ENCODE measurements around the gene TRPM4. TPM values are rescaled to one million over a fixed set of nuclear protein-coding genes. Genes with fewer than 3 reads are reported as not detected.

Gene TRPM4
- total and polyA plus RNA-seq, 2 experiments from 2014 or later: 16.5 to 25.7 TPM

GRCh38 chr19:49222528-49222927, 64.9 kb downstream of the TRPM4 start:
- no peaks in the 10 kb centered on the region for H3K4me1 Mint-ChIP-seq
- Histone ChIP-seq H3K27ac (ENCODE audit: low read depth) (no peak overlapping the region), H3K4me3 (no peak overlapping the region), H3F3A (replicated peaks; ENCODE audit: low read depth) (no peaks in the 10 kb centered on the region), H4K20me1 (replicated peaks; ENCODE audit: insufficient read depth) (no peaks in the 10 kb centered on the region), H3K4me2 (no peak overlapping the region), H3K27me3 (ENCODE audit: insufficient read depth) (no peaks in the 10 kb centered on the region), H3K79me2 (replicated peaks; ENCODE audit: insufficient read depth) (no peaks in the 10 kb centered on the region), H3K9me2 (ENCODE audit: insufficient read depth) (no peaks in the 10 kb centered on the region), H3K36me3 (ENCODE audit: insufficient read depth) (no peaks in the 10 kb centered on the region), H2AFZ (no peak overlapping the region), H3K4me1 (ENCODE audit: insufficient read depth) (no peaks in the 10 kb centered on the region)
- H3K36me3 Mint-ChIP-seq (ENCODE audit: low read depth): 0 out of 3 replicates have a peak, but pooled peaks cover 3% of the 10 kb centered on the region
- peaks cover 6% of the 10 kb centered on the region for H3K27me3 Mint-ChIP-seq (ENCODE audit: insufficient read depth, low read depth, poor library complexity)
- H3K9me3 Mint-ChIP-seq: peaks cover 4% of the 10 kb centered on the region; the same call in 2 of the 3 replicates
- H3K4me3 Mint-ChIP-seq: no peak overlapping the region
- TF ChIP-seq CTCF (conservative IDR thresholded peaks at IDR 0.05; ENCODE audit: low read depth in 2 of 2): no peak
- TF ChIP-seq REST (IDR thresholded peaks at IDR 0.05; ENCODE audit: unreplicated experiment): no peak
- TF ChIP-seq ZNF462 (CRISPR knock-in tag; IDR thresholded peaks at IDR 0.05): no peak
- DNase-seq (ENCODE audit: low spot score) (no peak), ATAC-seq (no peak)
- no peak overlapping the region for H3K27ac Mint-ChIP-seq
